Vagina (tissue), 2 donors: Measurements from ENCODE around the gene KIF1A. TPM values are rescaled to one million over a fixed set of nuclear protein-coding genes. Genes with fewer than 3 reads are reported as not detected.

Experiments
- DNase-seq, 2 donors: peaks; one replicate each; pipeline ENCODE4 v3.0.0-alpha.2; 2017; ENCODE audit errors: extremely low spot score in 2 of 2
- H3K27ac ChIP-seq: fragments of 200-600 bp; sonication (generic); one replicate; pipeline ENCODE4 v1.5.1; 2019
- H3K27me3 ChIP-seq: fragments of 200-600 bp; sonication (generic); one replicate; pipeline ENCODE4 v1.5.1; 2019
- H3K36me3 ChIP-seq, 2 donors: fragments of 200-600 bp; sonication (generic); one replicate each; pipeline ENCODE4 v1.5.1; 2017 to 2019
- H3K4me1 ChIP-seq: fragments of 200-600 bp; sonication (generic); one replicate; pipeline ENCODE4 v1.5.1; 2019
- H3K4me3 ChIP-seq, 2 donors: fragments of 200-600 bp; sonication (generic); 1 replicate in 1 of 2; 2 replicates in 1 of 2; pipeline ENCODE4 v1.5.1; 2016 to 2019
- H3K9me3 ChIP-seq: fragments of 200-600 bp; sonication (generic); one replicate; pipeline ENCODE4 v1.5.1; 2019
- CTCF ChIP-seq, 3 experiments: fragments of 450-650 bp in 2 of 3; fragments of 200-600 bp in 1 of 3; sonication (generic) in 1 of 3; IDR thresholded peaks; one replicate each; pipeline ENCODE4 v1.5.1; 2017 to 2019; ENCODE audit warnings: antibody characterized with exemption in 3 of 3, mild to moderate bottlenecking in 2 of 3, moderate library complexity in 2 of 3
- POLR2A ChIP-seq, 2 donors: fragments of 450-650 bp; IDR thresholded peaks; one replicate each; pipeline ENCODE4 v1.6.1; 2017; ENCODE audit warnings: antibody characterized with exemption in 2 of 2, mild to moderate bottlenecking in 2 of 2, moderate library complexity in 2 of 2
- POLR2AphosphoS5 ChIP-seq, 2 donors: sonication (generic); formaldehyde crosslinking; IDR thresholded peaks; one replicate each; pipeline ENCODE4 v1.9.0; 2017; ENCODE audit warnings: antibody characterized with exemption in 2 of 2, mild to moderate bottlenecking in 2 of 2, low read depth in 1 of 2; ENCODE audit not compliant: insufficient read depth in 1 of 2
- intact Hi-C: fragments of 100-400 bp; cut with DNase I; formaldehyde crosslinking; loops from one replicate; pipeline ENCODE4 v1.15.1; 2023
- total RNA-seq: library from RNA; depleted of rRNA; stranded (reverse); fragments of >200 nt; gene quantifications from one replicate; pipeline ENCODE4 v1.2.3, GENCODE V29; 2016

KIF1A gene
- total RNA-seq, 1 donor from 2014 or later, result 6.1 TPM

GRCh38 chr2:240726876-240727275 lies 93.1 kb downstream of the KIF1A start:
- H3K4me3 ChIP-seq, result no peak overlapping the region
- DNase-seq, result no peak
- intact Hi-C loops, result no loop called here

GRCh38 chr2:240725671-240726070 lies 94.3 kb downstream of the KIF1A start:
- no peak overlapping the region for H3K27ac ChIP-seq
- H3K4me1 ChIP-seq, result no peaks in the 10 kb centered on the region
- H3K4me3 ChIP-seq, result no peak overlapping the region
- H3K9me3 ChIP-seq, result no peaks in the 10 kb centered on the region
- intact Hi-C loops, result no loop called here
- H3K36me3 ChIP-seq, result no peaks in the 10 kb centered on the region
- TF ChIP-seq CTCF (IDR thresholded peaks at IDR 0.05) (no peak), POLR2AphosphoS5 (IDR thresholded peaks at IDR 0.05; ENCODE audit: insufficient read depth in 1 of 2, low read depth in 1 of 2) (no peak), POLR2A (IDR thresholded peaks at IDR 0.05) (no peak)
- no peak for DNase-seq
- no peaks in the 10 kb centered on the region for H3K27me3 ChIP-seq

More at GRCh38 chr2:240726876-240727275, 93.1 kb downstream of the KIF1A start:
- no peaks in the 10 kb centered on the region for H3K27me3 ChIP-seq
- no peaks in the 10 kb centered on the region for H3K9me3 ChIP-seq
- TF ChIP-seq POLR2AphosphoS5 (IDR thresholded peaks at IDR 0.05; ENCODE audit: insufficient read depth in 1 of 2, low read depth in 1 of 2) (no peak), POLR2A (IDR thresholded peaks at IDR 0.05) (no peak), CTCF (IDR thresholded peaks at IDR 0.05) (no peak)
- no peaks in the 10 kb centered on the region for H3K36me3 ChIP-seq
- no peaks in the 10 kb centered on the region for H3K4me1 ChIP-seq
- H3K27ac ChIP-seq, result no peak overlapping the region

GRCh38 chr2:240725266-240725665 lies 94.8 kb downstream of the KIF1A start:
- intact Hi-C loops, result no loop called here
- DNase-seq, result no peak
- H3K27ac ChIP-seq, result no peak overlapping the region
- no peaks in the 10 kb centered on the region for H3K4me1 ChIP-seq
- H3K9me3 ChIP-seq, result no peaks in the 10 kb centered on the region
- H3K4me3 ChIP-seq, result no peak overlapping the region
- TF ChIP-seq POLR2AphosphoS5 (IDR thresholded peaks at IDR 0.05; ENCODE audit: insufficient read depth in 1 of 2, low read depth in 1 of 2) (no peak), POLR2A (IDR thresholded peaks at IDR 0.05) (no peak), CTCF (IDR thresholded peaks at IDR 0.05) (no peak)
- H3K36me3 ChIP-seq, result no peaks in the 10 kb centered on the region
- H3K27me3 ChIP-seq, result no peaks in the 10 kb centered on the region

- Histone ChIP-seq H3K4me3 (no peak overlapping the region), H3K36me3 (no peaks in the 10 kb centered on the region), H3K27ac (no peak overlapping the region), H3K27me3 (no peaks in the 10 kb centered on the region), H3K4me1 (no peaks in the 10 kb centered on the region), H3K9me3 (no peaks in the 10 kb centered on the region)
- no peak for DNase-seq
- TF ChIP-seq POLR2A (IDR thresholded peaks at IDR 0.05) (no peak), CTCF (IDR thresholded peaks at IDR 0.05) (no peak), POLR2AphosphoS5 (IDR thresholded peaks at IDR 0.05; ENCODE audit: insufficient read depth in 1 of 2, low read depth in 1 of 2) (no peak)
- intact Hi-C loops, result no loop called here
Observed at GRCh38 chr2:240724431-240724830, 95.6 kb downstream of the KIF1A start.

- DNase-seq, result no peak
- Histone ChIP-seq H3K4me1 (no peaks in the 10 kb centered on the region), H3K27ac (no peak overlapping the region), H3K9me3 (no peaks in the 10 kb centered on the region), H3K36me3 (no peaks in the 10 kb centered on the region), H3K27me3 (no peaks in the 10 kb centered on the region), H3K4me3 (no peak overlapping the region)
- intact Hi-C loops, result no loop called here
- TF ChIP-seq POLR2AphosphoS5 (IDR thresholded peaks at IDR 0.05; ENCODE audit: insufficient read depth in 1 of 2, low read depth in 1 of 2), result no peak
- no peak for TF ChIP-seq POLR2A (IDR thresholded peaks at IDR 0.05)
- TF ChIP-seq CTCF (IDR thresholded peaks at IDR 0.05), result no peak
Observed at GRCh38 chr2:240723851-240724250, 96.2 kb downstream of the KIF1A start.
